OCI-LY1 (cell line): Measurements from ENCODE around the gene ZNF771.
A peak's percentile ranks its signal among the peaks of the same experiment; 100 is the strongest.

Experiments used
- H2AFZ ChIP-seq: fragments of 200-600 bp; sonication (generic), shearing (Covaris generic); 2 replicates; pipeline ENCODE4 v1.6.0; 2014; ENCODE audit warnings: antibody characterized with exemption, mild to moderate bottlenecking, low read length
- H3F3A ChIP-seq: fragments of 200-600 bp; sonication (generic), shearing (Covaris generic); 2 replicates; pipeline ENCODE4 v1.6.0; 2014; ENCODE audit warnings: mild to moderate bottlenecking, antibody characterized with exemption, low read length, moderate library complexity; ENCODE audit not compliant: insufficient read depth
- H3K27ac ChIP-seq: fragments of 200-600 bp; sonication (generic); 2 replicates; pipeline ENCODE4 v1.5.1; 2014; ENCODE audit warnings: low read length, mixed run types, mild to moderate bottlenecking, low read depth; ENCODE audit not compliant: poor library complexity, severe bottlenecking
- H3K27me3 ChIP-seq: fragments of 200-600 bp; sonication (generic); 2 replicates; pipeline ENCODE4 v1.6.0; 2014; ENCODE audit warnings: antibody characterized with exemption, mild to moderate bottlenecking, low read length, moderate library complexity; ENCODE audit not compliant: insufficient read depth
- H3K36me3 ChIP-seq: fragments of 200-600 bp; sonication (generic); 2 replicates; pipeline ENCODE4 v1.6.1; 2014; ENCODE audit warnings: mild to moderate bottlenecking, antibody characterized with exemption, low read length, moderate library complexity, mixed read lengths; ENCODE audit not compliant: insufficient read depth
- H3K4me1 ChIP-seq: fragments of 200-600 bp; sonication (generic); 2 replicates; pipeline ENCODE4 v1.5.1; 2014; ENCODE audit warnings: mild to moderate bottlenecking, low read length, moderate library complexity; ENCODE audit not compliant: insufficient read depth, severe bottlenecking
- H3K4me2 ChIP-seq: fragments of 200-600 bp; sonication (generic), shearing (Covaris generic); 2 replicates; pipeline ENCODE4 v1.6.1; 2014; ENCODE audit warnings: low read length
- H3K4me3 ChIP-seq: fragments of 200-600 bp; sonication (generic); 2 replicates; pipeline ENCODE4 v1.5.1; 2014; ENCODE audit warnings: low read length, low read depth, mild to moderate bottlenecking, mixed read lengths; ENCODE audit not compliant: poor library complexity, severe bottlenecking
- H3K79me2 ChIP-seq: fragments of 200-600 bp; shearing (Covaris generic); 2 replicates; pipeline ENCODE4 v1.6.1; 2016; ENCODE audit warnings: mixed run types, low read length, mixed read lengths; ENCODE audit not compliant: insufficient read depth
- H3K9ac ChIP-seq: fragments of 200-600 bp; sonication (generic), shearing (Covaris generic); 2 replicates; pipeline ENCODE4 v1.6.1; 2014; ENCODE audit warnings: mild to moderate bottlenecking, low read length, mixed read lengths
- H3K9me2 ChIP-seq: fragments of 200-600 bp; sonication (generic), shearing (Covaris generic); 2 replicates; pipeline ENCODE4 v1.6.1; 2014; ENCODE audit warnings: low read depth, mild to moderate bottlenecking, low read length, mixed read lengths
- H3K9me3 ChIP-seq: fragments of 200-600 bp; shearing (Covaris generic); 2 replicates; pipeline ENCODE4 v1.6.1; 2014; ENCODE audit warnings: low read length, mixed read lengths
- H4K20me1 ChIP-seq: fragments of 200-600 bp; sonication (generic), shearing (Covaris generic); 2 replicates; pipeline ENCODE4 v1.6.0; 2016; ENCODE audit warnings: mild to moderate bottlenecking, low read length; ENCODE audit not compliant: insufficient read depth
- CTCF ChIP-seq: fragments of 200-600 bp; sonication (generic), shearing (Covaris generic); IDR thresholded peaks from 2 replicates; pipeline ENCODE4 v1.5.1; 2017; ENCODE audit warnings: mild to moderate bottlenecking, antibody characterized with exemption, low read length, moderate library complexity, mixed read lengths
- EZH2 ChIP-seq: fragments of 200-600 bp; sonication (generic), shearing (Covaris generic); IDR thresholded peaks from 2 replicates; pipeline ENCODE4 v1.8.0; 2017; ENCODE audit warnings: borderline replicate concordance, mixed run types, mild to moderate bottlenecking, antibody characterized with exemption, low read length, moderate library complexity, mixed read lengths

ZNF771 gene

GRCh38 chr16:30382111-30382881 is 25.1 kb upstream of the ZNF771 start, which contains the start of gene SEPTIN1:
Gene SEPTIN1, minus strand, starts transcription at chr16:30382561. Its CDS starts 19 bp downstream, at chr16:30382542.
- H3K36me3 ChIP-seq, result peaks cover 14% of the 10 kb centered on the region; the same call in 1 of the 2 replicates
- H4K20me1 ChIP-seq, result no peaks in the 10 kb centered on the region
- H3K27me3 ChIP-seq, result no peaks in the 10 kb centered on the region
- peak within 1 kb of the TSS; percentile 91 for H3K27ac ChIP-seq
- H3K9me2 ChIP-seq, result no peaks in the 10 kb centered on the region
- H3F3A ChIP-seq, result peaks cover 11% of the 10 kb centered on the region; the same call in 1 of the 2 replicates
- H3K4me1 ChIP-seq, result peaks cover 59% of the 10 kb centered on the region
- H3K9me3 ChIP-seq, result no peaks in the 10 kb centered on the region
- H2AFZ ChIP-seq, result no peak within 1 kb of the TSS
- peak within 1 kb of the TSS; percentile 92 for H3K4me3 ChIP-seq
- H3K9ac ChIP-seq, result peak within 1 kb of the TSS; percentile 94
- peak within 1 kb of the TSS; percentile 95 for H3K4me2 ChIP-seq
- TF ChIP-seq CTCF (no peak), EZH2 (no peak)
- peaks cover 8% of the 10 kb centered on the region; the same call in 1 of the 2 replicates for H3K79me2 ChIP-seq

GRCh38 chr16:30383521-30383920 is 23.9 kb upstream of the ZNF771 start:
- TF ChIP-seq CTCF, result no peak
- no peak for TF ChIP-seq EZH2
- Histone ChIP-seq H3K79me2 (peaks cover 8% of the 10 kb centered on the region; the same call in 1 of the 2 replicates), H3F3A (peaks cover 11% of the 10 kb centered on the region; the same call in 1 of the 2 replicates), H2AFZ (no peak overlapping the region), H3K27me3 (no peaks in the 10 kb centered on the region), H3K36me3 (peaks cover 14% of the 10 kb centered on the region; the same call in 1 of the 2 replicates), H3K9me3 (no peaks in the 10 kb centered on the region), H3K4me1 (peaks cover 49% of the 10 kb centered on the region), H3K27ac (peak overlapping the region; percentile 91), H3K4me2 (peak overlapping the region; percentile 95), H3K9me2 (no peaks in the 10 kb centered on the region), H3K9ac (peak overlapping the region; percentile 94; the same call in 1 of the 2 replicates), H3K4me3 (peak overlapping the region; percentile 92), H4K20me1 (no peaks in the 10 kb centered on the region)

GRCh38 chr16:30394592-30395154 is 12.7 kb upstream of the ZNF771 start:
- no peaks in the 10 kb centered on the region for H3F3A ChIP-seq
- no peaks in the 10 kb centered on the region for H3K9me3 ChIP-seq
- H3K79me2 ChIP-seq, result no peaks in the 10 kb centered on the region
- peak overlapping the region; percentile 87 for H3K4me3 ChIP-seq
- no peaks in the 10 kb centered on the region for H3K27me3 ChIP-seq
- H4K20me1 ChIP-seq, result no peaks in the 10 kb centered on the region
- H3K4me2 ChIP-seq, result peak overlapping the region; percentile 90
- TF ChIP-seq CTCF (no peak), EZH2 (no peak)
- peak overlapping the region; percentile 84 for H3K9ac ChIP-seq
- H3K4me1 ChIP-seq, result peaks cover 26% of the 10 kb centered on the region
- H3K27ac ChIP-seq, result peak overlapping the region; percentile 3
- peaks cover 29% of the 10 kb centered on the region for H3K36me3 ChIP-seq
- H3K9me2 ChIP-seq, result no peaks in the 10 kb centered on the region
- H2AFZ ChIP-seq, result no peak overlapping the region
